Thyroid gland (tissue), 4 donors: Measurements from ENCODE around the gene CT45A8. TPM values are rescaled to one million over a fixed set of nuclear protein-coding genes. Genes with fewer than 3 reads are reported as not detected.
"Not testable (repeated sequence)": the region's sequence is repeated elsewhere in the genome, so short reads cannot be mapped to it uniquely, and the experiment has no call there.

ENCODE experiments used
- DNase-seq, 2 donors: peaks; one replicate each; pipeline ENCODE4 v3.0.0-alpha.2; 2019
- H3K27ac ChIP-seq, 3 donors: fragments of 200-600 bp; sonication (generic); 1 replicate in 2 of 3; 2 replicates in 1 of 3; pipeline ENCODE4 v1.5.1; 2016 to 2019; ENCODE audit warnings: mild to moderate bottlenecking in 1 of 3, moderate library complexity in 1 of 3
- H3K27me3 ChIP-seq: fragments of 200-600 bp; sonication (generic); one replicate; pipeline ENCODE4 v1.5.1; 2019
- H3K36me3 ChIP-seq, 2 donors: fragments of 200-600 bp; sonication (generic); one replicate each; pipeline ENCODE4 v1.5.1; 2016 to 2019
- H3K4me1 ChIP-seq, 2 donors: fragments of 200-600 bp; sonication (generic); one replicate each; pipeline ENCODE4 v1.5.1; 2017 to 2019
- H3K4me3 ChIP-seq, 3 donors: fragments of 200-600 bp; sonication (generic); replicated peaks in 1 of 3; 1 replicate in 2 of 3; 2 replicates in 1 of 3; pipeline ENCODE4 v1.5.1; 2016; ENCODE audit warnings: mild to moderate bottlenecking in 1 of 3
- H3K9me3 ChIP-seq: fragments of 200-600 bp; sonication (generic); one replicate; pipeline ENCODE4 v1.5.1; 2017
- WGBS, 2 donors: methylation state at CpG; one replicate each; pipeline ENCODE4 v1.1.5; 2017; 5-methylcytosine and 5-hydroxymethylcytosine counted together
- intact Hi-C: fragments of 100-400 bp; cut with DNase I; formaldehyde crosslinking; loops from one replicate; pipeline ENCODE4 v1.15.1; 2023
- total RNA-seq, 4 donors: library from RNA; depleted of rRNA; stranded (reverse); fragments of >200 nt; gene quantifications; one replicate each; pipeline ENCODE4 v1.2.3, GENCODE V29; 2016

CT45A8 gene
- total RNA-seq, 4 donors from 2014 or later = not detected

GRCh38 chrX:135802687-135803086, 51.7 kb downstream of the CT45A8 start, which contains the start of gene CT45A6:
Gene CT45A6 (minus strand): TSS chrX:135802787. CDS start chrX:135798993, 3,794 bp downstream.
- intact Hi-C loops, H3K27ac ChIP-seq, H3K9me3 ChIP-seq, H3K4me3 ChIP-seq, H3K36me3 ChIP-seq, H3K27me3 ChIP-seq, H3K4me1 ChIP-seq, DNase-seq: not testable (repeated sequence)
- no CpG with 5 or more reads among the region's 16 CpGs for WGBS, 2 donors

Other genes with a start within 250 kb of the CT45A8 start
- not detected for gene CT45A1, start 140.9 kb downstream of the CT45A8 start, total RNA-seq
- not detected for gene CT45A3, start 86.3 kb downstream of the CT45A8 start, total RNA-seq
- gene CT45A5, start 69.0 kb downstream of the CT45A8 start, total RNA-seq = not detected
- not detected for gene CT45A6, start 51.8 kb downstream of the CT45A8 start, total RNA-seq
- gene CT45A2, start 34.5 kb downstream of the CT45A8 start, total RNA-seq = not detected
- not detected for gene CT45A7, start 17.3 kb downstream of the CT45A8 start, total RNA-seq
- not detected for gene CT45A9, start 17.3 kb upstream of the CT45A8 start, total RNA-seq
- not detected for gene CT45A10, start 38.9 kb upstream of the CT45A8 start, total RNA-seq
- gene SAGE1, start 39.2 kb upstream of the CT45A8 start, total RNA-seq = not detected
- gene MMGT1, start 119.5 kb upstream of the CT45A8 start, total RNA-seq = 10 to 100 TPM; 31.2 to 43.7 (median 37.4) TPM
- gene SLC9A6, start 130.9 kb upstream of the CT45A8 start, total RNA-seq = 10 to 100 TPM; 15.2 to 21.7 (median 18.5) TPM